ENCODE results near the gene STN1. TPM values are rescaled to one million over a fixed set of nuclear protein-coding genes. Genes with fewer than 3 reads are reported as not detected.
A peak's percentile ranks its signal among the peaks of the same experiment; 100 is the strongest.

STN1 gene
- total RNA-seq, 1 donor = 20.6 TPM

- no peak for DNase-seq (ENCODE audit: insufficient read length, low spot score, missing footprints)
- Histone ChIP-seq H3K79me2 (ENCODE audit: insufficient read depth, low read length) (no peaks in the 10 kb centered on the region), H3K4me1 (ENCODE audit: insufficient read depth, low read length) (peaks cover 7% of the 10 kb centered on the region), H4K20me1 (ENCODE audit: insufficient read depth, low read length) (no peaks in the 10 kb centered on the region), H2AFZ (ENCODE audit: low read length) (no peak overlapping the region), H3K36me3 (ENCODE audit: insufficient read depth, low read length) (no peaks in the 10 kb centered on the region), H3K27ac (ENCODE audit: low read depth, low read length) (no peak overlapping the region), H3K9me3 (ENCODE audit: low read depth, low read length) (peaks cover 4% of the 10 kb centered on the region), H3K4me3 (ENCODE audit: insufficient read depth, low read length) (no peak overlapping the region), H3K27me3 (ENCODE audit: insufficient read depth, low read length) (no peaks in the 10 kb centered on the region), H3K4me2 (ENCODE audit: insufficient read depth, low read length) (no peak overlapping the region)
- no peak for TF ChIP-seq CTCF (IDR thresholded peaks at IDR 0.05; ENCODE audit: extremely low read depth, low read depth, low read length)
Observed at GRCh38 chr10:103868200-103868599, 49.8 kb downstream of the STN1 start.

- H3K36me3 ChIP-seq (ENCODE audit: insufficient read depth, low read length) = no peaks in the 10 kb centered on the region
- peak; percentile 88 for DNase-seq (ENCODE audit: insufficient read length, low spot score, missing footprints)
Observed at GRCh38 chr10:103861505-103861904, 56.5 kb downstream of the STN1 start.

GRCh38 chr10:103859161-103860086 is 58.6 kb downstream of the STN1 start:
- no peak overlapping the region for H3K4me2 ChIP-seq (ENCODE audit: insufficient read depth, low read length)
- H4K20me1 ChIP-seq (ENCODE audit: insufficient read depth, low read length) = no peaks in the 10 kb centered on the region
- H3K4me3 ChIP-seq (ENCODE audit: insufficient read depth, low read length) = no peak overlapping the region
- H3K27me3 ChIP-seq (ENCODE audit: insufficient read depth, low read length) = no peaks in the 10 kb centered on the region
- no peak overlapping the region for H2AFZ ChIP-seq (ENCODE audit: low read length)
- H3K36me3 ChIP-seq (ENCODE audit: insufficient read depth, low read length) = no peaks in the 10 kb centered on the region
- no peaks in the 10 kb centered on the region for H3K9me3 ChIP-seq (ENCODE audit: low read depth, low read length)
- DNase-seq (ENCODE audit: insufficient read length, low spot score, missing footprints) = peak; percentile 89
- H3K79me2 ChIP-seq (ENCODE audit: insufficient read depth, low read length) = peaks cover 4% of the 10 kb centered on the region
- no peak overlapping the region for H3K27ac ChIP-seq (ENCODE audit: low read depth, low read length)
- peaks cover under 1% of the 10 kb centered on the region for H3K4me1 ChIP-seq (ENCODE audit: insufficient read depth, low read length)
- peak; percentile 77 for TF ChIP-seq CTCF (IDR thresholded peaks at IDR 0.05; ENCODE audit: extremely low read depth, low read depth, low read length)

More at GRCh38 chr10:103861505-103861904, 56.5 kb downstream of the STN1 start:
- Histone ChIP-seq H3K4me2 (ENCODE audit: insufficient read depth, low read length) (no peak overlapping the region), H3K4me3 (ENCODE audit: insufficient read depth, low read length) (no peak overlapping the region), H4K20me1 (ENCODE audit: insufficient read depth, low read length) (no peaks in the 10 kb centered on the region), H3K79me2 (ENCODE audit: insufficient read depth, low read length) (no peaks in the 10 kb centered on the region), H2AFZ (ENCODE audit: low read length) (no peak overlapping the region), H3K27ac (ENCODE audit: low read depth, low read length) (no peak overlapping the region), H3K27me3 (ENCODE audit: insufficient read depth, low read length) (no peaks in the 10 kb centered on the region), H3K4me1 (ENCODE audit: insufficient read depth, low read length) (no peaks in the 10 kb centered on the region), H3K9me3 (ENCODE audit: low read depth, low read length) (peaks cover 4% of the 10 kb centered on the region)
- no peak for TF ChIP-seq CTCF (IDR thresholded peaks at IDR 0.05; ENCODE audit: extremely low read depth, low read depth, low read length)

GRCh38 chr10:103858360-103858759 is 59.6 kb downstream of the STN1 start:
- no peaks in the 10 kb centered on the region for H4K20me1 ChIP-seq (ENCODE audit: insufficient read depth, low read length)
- no peak overlapping the region for H3K27ac ChIP-seq (ENCODE audit: low read depth, low read length)
- no peaks in the 10 kb centered on the region for H3K9me3 ChIP-seq (ENCODE audit: low read depth, low read length)
- TF ChIP-seq CTCF (IDR thresholded peaks at IDR 0.05; ENCODE audit: extremely low read depth, low read depth, low read length) = no peak
- no peak overlapping the region for H2AFZ ChIP-seq (ENCODE audit: low read length)
- DNase-seq (ENCODE audit: insufficient read length, low spot score, missing footprints) = no peak
- no peak overlapping the region for H3K4me3 ChIP-seq (ENCODE audit: insufficient read depth, low read length)
- peaks cover 14% of the 10 kb centered on the region for H3K79me2 ChIP-seq (ENCODE audit: insufficient read depth, low read length)
- peaks cover 12% of the 10 kb centered on the region for H3K4me1 ChIP-seq (ENCODE audit: insufficient read depth, low read length)
- no peaks in the 10 kb centered on the region for H3K27me3 ChIP-seq (ENCODE audit: insufficient read depth, low read length)
- no peak overlapping the region for H3K4me2 ChIP-seq (ENCODE audit: insufficient read depth, low read length)
- no peaks in the 10 kb centered on the region for H3K36me3 ChIP-seq (ENCODE audit: insufficient read depth, low read length)
